ENCODE measurements around the gene IQGAP2.
"Not testable (repeated sequence)": the region's sequence is repeated elsewhere in the genome, so short reads cannot be mapped to it uniquely, and the experiment has no call there.

IQGAP2 gene

DNA sequence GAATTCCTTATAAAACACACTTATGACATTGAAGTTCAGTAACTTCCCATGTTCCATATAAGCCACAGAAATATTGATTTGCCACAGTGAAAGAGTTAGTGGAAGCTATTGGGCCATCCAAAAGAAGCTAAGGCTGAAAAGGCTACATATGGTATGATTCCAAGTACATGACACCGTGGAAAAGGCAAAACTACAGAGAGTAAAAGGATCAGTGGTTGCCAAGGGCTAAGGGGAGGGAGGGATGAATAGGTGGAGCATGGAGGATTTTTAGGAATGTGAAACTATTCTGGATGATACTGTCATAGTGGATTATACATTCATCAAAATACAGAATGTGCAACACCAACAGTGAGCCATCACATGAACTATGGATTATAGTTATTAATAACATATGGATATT lies 110.4 kb downstream of the IQGAP2 start:
- TF ChIP-seq, protein P1, sequence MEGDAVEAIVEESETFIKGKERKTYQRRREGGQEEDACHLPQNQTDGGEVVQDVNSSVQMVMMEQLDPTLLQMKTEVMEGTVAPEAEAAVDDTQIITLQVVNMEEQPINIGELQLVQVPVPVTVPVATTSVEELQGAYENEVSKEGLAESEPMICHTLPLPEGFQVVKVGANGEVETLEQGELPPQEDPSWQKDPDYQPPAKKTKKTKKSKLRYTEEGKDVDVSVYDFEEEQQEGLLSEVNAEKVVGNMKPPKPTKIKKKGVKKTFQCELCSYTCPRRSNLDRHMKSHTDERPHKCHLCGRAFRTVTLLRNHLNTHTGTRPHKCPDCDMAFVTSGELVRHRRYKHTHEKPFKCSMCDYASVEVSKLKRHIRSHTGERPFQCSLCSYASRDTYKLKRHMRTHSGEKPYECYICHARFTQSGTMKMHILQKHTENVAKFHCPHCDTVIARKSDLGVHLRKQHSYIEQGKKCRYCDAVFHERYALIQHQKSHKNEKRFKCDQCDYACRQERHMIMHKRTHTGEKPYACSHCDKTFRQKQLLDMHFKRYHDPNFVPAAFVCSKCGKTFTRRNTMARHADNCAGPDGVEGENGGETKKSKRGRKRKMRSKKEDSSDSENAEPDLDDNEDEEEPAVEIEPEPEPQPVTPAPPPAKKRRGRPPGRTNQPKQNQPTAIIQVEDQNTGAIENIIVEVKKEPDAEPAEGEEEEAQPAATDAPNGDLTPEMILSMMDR (IDR thresholded peaks at IDR 0.05; ENCODE audit: extremely low read depth, insufficient read depth, missing control alignments), result no peak
- DNase-seq (ENCODE audit: low spot score), result no peak
- in situ Hi-C loops (cut with MboI; ENCODE audit: low pct_unique_long_range_greater_than_20kb, low sequenced_read_pairs, unreplicated experiment), result no loop called here

GRCh38 chr5:76514292-76514691 lies 111.2 kb downstream of the IQGAP2 start:
- DNase-seq (ENCODE audit: low spot score), result no peak
- TF ChIP-seq, protein P1 (IDR thresholded peaks at IDR 0.05; ENCODE audit: extremely low read depth, insufficient read depth, missing control alignments), result no peak
- in situ Hi-C loops (cut with MboI; ENCODE audit: low pct_unique_long_range_greater_than_20kb, low sequenced_read_pairs, unreplicated experiment), result no loop called here

DNA sequence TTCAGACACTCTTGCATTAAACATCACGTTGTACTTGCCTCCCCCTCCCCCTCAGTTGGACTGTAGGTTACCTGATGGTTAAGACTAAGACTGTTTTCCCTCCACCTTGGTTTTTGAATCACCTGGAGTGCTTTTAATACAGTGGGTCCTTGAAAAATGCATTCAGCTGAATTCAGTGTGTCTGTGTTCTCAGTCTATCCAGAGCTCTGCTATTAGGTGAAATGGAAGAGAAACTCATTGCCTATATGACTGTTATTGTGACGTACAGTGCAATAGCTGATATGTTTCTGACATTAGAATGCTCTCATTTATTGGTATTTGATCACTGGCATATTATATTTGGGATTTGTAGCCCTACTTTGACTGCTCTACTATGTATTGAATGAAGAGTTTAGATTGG lies 111.6 kb downstream of the IQGAP2 start:
- TF ChIP-seq, protein P1 (IDR thresholded peaks at IDR 0.05; ENCODE audit: extremely low read depth, insufficient read depth, missing control alignments), result no peak
- in situ Hi-C loops (cut with MboI; ENCODE audit: low pct_unique_long_range_greater_than_20kb, low sequenced_read_pairs, unreplicated experiment), result no loop called here
- no peak for DNase-seq (ENCODE audit: low spot score)

- TF ChIP-seq, protein P1 (IDR thresholded peaks at IDR 0.05; ENCODE audit: extremely low read depth, insufficient read depth, missing control alignments), result no peak
- in situ Hi-C loops (cut with MboI; ENCODE audit: low pct_unique_long_range_greater_than_20kb, low sequenced_read_pairs, unreplicated experiment), result no loop called here
- DNase-seq (ENCODE audit: low spot score), result no peak
These were observed 114.2 kb downstream of the IQGAP2 start for GRCh38 chr5:76517334-76517733.

- DNase-seq (ENCODE audit: low spot score); in situ Hi-C loops (cut with MboI; ENCODE audit: low pct_unique_long_range_greater_than_20kb, low sequenced_read_pairs, unreplicated experiment): not testable (repeated sequence)
These were observed 115.2 kb downstream of the IQGAP2 start for GRCh38 chr5:76518246-76518645.

- DNase-seq (ENCODE audit: low spot score), result peak; percentile 61
- in situ Hi-C loops (cut with MboI; ENCODE audit: low pct_unique_long_range_greater_than_20kb, low sequenced_read_pairs, unreplicated experiment), result no loop called here
- TF ChIP-seq, protein P1 (IDR thresholded peaks at IDR 0.05; ENCODE audit: extremely low read depth, insufficient read depth, missing control alignments), result no peak
These were observed 118.2 kb downstream of the IQGAP2 start for GRCh38 chr5:76521240-76521758.

- TF ChIP-seq, protein P1 (IDR thresholded peaks at IDR 0.05; ENCODE audit: extremely low read depth, insufficient read depth, missing control alignments), result no peak
- in situ Hi-C loops (cut with MboI; ENCODE audit: low pct_unique_long_range_greater_than_20kb, low sequenced_read_pairs, unreplicated experiment), result no loop called here
- no peak for DNase-seq (ENCODE audit: low spot score)
These were observed 119.2 kb downstream of the IQGAP2 start for GRCh38 chr5:76522103-76522935.
